IMR-90 (cell line): ENCODE results near the gene SNRNP25. TPM values are rescaled to one million over a fixed set of nuclear protein-coding genes. Genes with fewer than 3 reads are reported as not detected.

Experiments used
- ATAC-seq: fragments of 200-7000 bp; cut with Tn5 transposase; 2 replicates; pipeline ENCODE4 v1.9.1; 2020; ENCODE audit warnings: low read depth, mild to moderate bottlenecking, moderate library complexity
- BruUV-seq: library from RNA; stranded (reverse); fragments of 400-500 nt; replicated peaks from 2 replicates; lab custom pipeline; 2021; lab: Mats Ljungman, UMichigan
- CTCF ChIA-PET: fragments of 300-600 bp; formaldehyde crosslinking; extraction: SDS; loops from one replicate; lab custom pipeline; 2021; ENCODE audit warnings: antibody characterized with exemption; lab: Yijun Ruan, JAX
- POLR2A ChIA-PET: fragments of 300-600 bp; sonication (Branson Sonifier 250); formaldehyde crosslinking; loops from one replicate; lab custom pipeline; 2022; ENCODE audit warnings: antibody characterized with exemption; ENCODE audit not compliant: unreplicated experiment; lab: Charles Lee
- DNase-seq: peaks from one replicate; pipeline ENCODE4 v3.0.0; 2013
- H2AFZ ChIP-seq: replicated peaks from 2 replicates; pipeline ENCODE3; 2013; ENCODE audit warnings: low read length, mild to moderate bottlenecking; ENCODE audit not compliant: poor library complexity
- H2AK5ac ChIP-seq: 2 replicates; pipeline ENCODE4 v1.6.1; 2013; ENCODE audit warnings: low read depth, low read length, inconsistent platforms
- H2AK9ac ChIP-seq: replicated peaks from 2 replicates; pipeline ENCODE3; 2013; ENCODE audit warnings: mild to moderate bottlenecking, low read depth, low read length, moderate library complexity; ENCODE audit not compliant: poor library complexity
- H2BK120ac ChIP-seq: 2 replicates; pipeline ENCODE4 v1.6.1; 2013; ENCODE audit warnings: low read depth, low read length, inconsistent platforms
- H2BK15ac ChIP-seq: 3 replicates; pipeline ENCODE4 v1.6.1; 2013; ENCODE audit warnings: low read depth, low read length, inconsistent platforms
- H2BK20ac ChIP-seq: 2 replicates; pipeline ENCODE4 v1.6.1; 2013; ENCODE audit warnings: low read depth, mild to moderate bottlenecking, inconsistent platforms, low read length, moderate library complexity
- H2BK5ac ChIP-seq: 2 replicates; pipeline ENCODE4 v1.6.1; 2013; ENCODE audit warnings: mild to moderate bottlenecking, low read depth, low read length, inconsistent platforms; ENCODE audit not compliant: poor library complexity, severe bottlenecking
- H3K14ac ChIP-seq: replicated peaks from 2 replicates; pipeline ENCODE4 v1.6.1; 2013; ENCODE audit warnings: low read depth, low read length, inconsistent platforms
- H3K18ac ChIP-seq: 2 replicates; pipeline ENCODE4 v1.6.1; 2013; ENCODE audit warnings: low read depth, low read length, control low read depth
- H3K23ac ChIP-seq: 2 replicates; pipeline ENCODE4 v1.6.1; 2013; ENCODE audit warnings: low read depth, low read length, inconsistent platforms
- H3K27ac ChIP-seq: 2 replicates; pipeline ENCODE4 v1.5.1; 2013; ENCODE audit warnings: mild to moderate bottlenecking, control low read depth, low read length; ENCODE audit not compliant: insufficient read depth
- H3K27me3 ChIP-seq: 2 replicates; pipeline ENCODE4 v1.6.1; 2013; ENCODE audit warnings: low read length; ENCODE audit not compliant: control insufficient read depth, insufficient read depth
- H3K36me3 ChIP-seq: 2 replicates; pipeline ENCODE4 v1.6.1; 2013; ENCODE audit warnings: low read length, mixed read lengths; ENCODE audit not compliant: control insufficient read depth, insufficient read depth
- H3K4ac ChIP-seq: 2 replicates; pipeline ENCODE4 v1.6.1; 2013; ENCODE audit warnings: low read depth, low read length, inconsistent platforms
- H3K4me1 ChIP-seq: 2 replicates; pipeline ENCODE4 v1.6.1; 2013; ENCODE audit warnings: low read length, mixed read lengths; ENCODE audit not compliant: control insufficient read depth, insufficient read depth
- H3K4me2 ChIP-seq: 2 replicates; pipeline ENCODE4 v1.6.1; 2013; ENCODE audit warnings: low read depth, mild to moderate bottlenecking, control low read depth, low read length, moderate library complexity
- H3K4me3 ChIP-seq: 2 replicates; pipeline ENCODE4 v1.5.1; 2013; ENCODE audit warnings: low read depth, mild to moderate bottlenecking, control low read depth, low read length, moderate library complexity; ENCODE audit not compliant: insufficient read depth
- H3K56ac ChIP-seq: 2 replicates; pipeline ENCODE4 v1.6.1; 2013; ENCODE audit warnings: low read length, inconsistent platforms; ENCODE audit not compliant: insufficient read depth; ENCODE audit errors: extremely low read depth
- H3K79me1 ChIP-seq, 2 experiments: 2 replicates each; pipeline ENCODE4 v1.6.1; 2013; ENCODE audit warnings: low read length in 2 of 2, inconsistent platforms in 1 of 2, low read depth in 1 of 2
- H3K9ac ChIP-seq: 2 replicates; pipeline ENCODE4 v1.6.1; 2013; ENCODE audit warnings: low read depth, low read length, control low read depth
- H3K9me1 ChIP-seq: 2 replicates; pipeline ENCODE4 v1.6.1; 2013; ENCODE audit warnings: low read length, inconsistent platforms; ENCODE audit not compliant: insufficient read depth
- H3K9me3 ChIP-seq: 2 replicates; pipeline ENCODE4 v1.6.1; 2013; ENCODE audit warnings: low read length; ENCODE audit not compliant: control insufficient read depth, insufficient read depth
- H4K20me1 ChIP-seq: 2 replicates; pipeline ENCODE4 v1.6.1; 2013; ENCODE audit warnings: low read length, inconsistent platforms; ENCODE audit not compliant: insufficient read depth
- H4K5ac ChIP-seq: 2 replicates; pipeline ENCODE4 v1.6.1; 2013; ENCODE audit warnings: mild to moderate bottlenecking, low read depth, low read length, control low read depth
- H4K8ac ChIP-seq, 2 experiments: 2 replicates each; pipeline ENCODE4 v1.6.1; 2013; ENCODE audit warnings: low read depth in 2 of 2, low read length in 2 of 2, control low read depth in 1 of 2, inconsistent platforms in 1 of 2
- H4K91ac ChIP-seq: 2 replicates; pipeline ENCODE4 v1.6.1; 2013; ENCODE audit warnings: low read depth, low read length, inconsistent platforms; ENCODE audit not compliant: insufficient read depth
- FOS ChIP-seq: fragments of 150-350 bp; IDR thresholded peaks from 2 replicates; pipeline ENCODE4 v1.6.1; 2016; ENCODE audit warnings: low read depth, low read length
- MAFK ChIP-seq: IDR thresholded peaks from 2 replicates; pipeline ENCODE4 v1.6.1; 2012; ENCODE audit warnings: low read depth, low read length, improper control_type of control experiment
- MXI1 ChIP-seq: IDR thresholded peaks from 2 replicates; pipeline ENCODE4 v1.6.1; 2012; ENCODE audit warnings: low read depth, mild to moderate bottlenecking, low read length, moderate library complexity, borderline replicate concordance
- NFE2L2 ChIP-seq: fragments of 150-350 bp; IDR thresholded peaks from 2 replicates; pipeline ENCODE4 v1.6.1; 2016; ENCODE audit warnings: low read depth, mild to moderate bottlenecking, low read length
- USF2 ChIP-seq: fragments of 150-350 bp; IDR thresholded peaks from 2 replicates; pipeline ENCODE4 v1.6.1; 2017; ENCODE audit warnings: mild to moderate bottlenecking, antibody characterized with exemption, low read length, low read depth
- WGBS, 2 experiments: methylation state at CpG; one replicate each; pipeline versions ENCODE4 v1.1.5 to v1.1.7; 2013; ENCODE audit warnings: missing lambda C conversion rate in 2 of 2; ENCODE audit not compliant: insufficient read length in 1 of 2; ENCODE audit errors: extremely low coverage in 2 of 2; 5-methylcytosine and 5-hydroxymethylcytosine counted together
- dilution Hi-C: fragments of 300-500 bp; cut with HindIII; formaldehyde crosslinking; loops from one replicate; pipeline ENCODE4 v1.14.3; 2018; ENCODE audit warnings: low sequenced_read_pairs; ENCODE audit not compliant: unreplicated experiment
- in situ Hi-C: fragments of 300-500 bp; cut with MboI; formaldehyde crosslinking; loops from 3 replicates; pipeline ENCODE4 v1.14.3; 2019; ENCODE audit warnings: low sequenced_read_pairs, inconsistent platforms, mixed read lengths
- intact Hi-C: fragments of 100-400 bp; cut with micrococcal nuclease; formaldehyde crosslinking; loops from 2 replicates; pipeline ENCODE4 v1.10.0; 2022
- polyA plus RNA-seq, 3 experiments: library from polyadenylated mRNA; depleted of rRNA; stranded (reverse); fragments of >200 nt; gene quantifications; 2 replicates each; pipeline ENCODE4 v1.2.3, GENCODE V29; 2012; ENCODE audit warnings: low replicate concordance in 1 of 3
- total RNA-seq: library from RNA; depleted of rRNA; stranded (reverse); fragments of >200 nt; gene quantifications from 2 replicates; pipeline ENCODE4 v1.2.3, GENCODE V29; 2012
- TF ChIP-seq, protein P1 (sequence below): fragments of 150-350 bp; IDR thresholded peaks from 2 replicates; pipeline ENCODE4 v1.6.1; 2016; ENCODE audit warnings: low read depth, mild to moderate bottlenecking, low read length, moderate library complexity, borderline replicate concordance

The SNRNP25 gene
- total and polyA plus RNA-seq, 2 of the 4 experiments (the other 2 are of a cell fraction) = 67.2 to 88.0 TPM

- no peak for TF ChIP-seq FOS
- no peak for TF ChIP-seq MAFK
- no peak for TF ChIP-seq NFE2L2
- no peak for TF ChIP-seq MXI1
- TF ChIP-seq, protein P1, sequence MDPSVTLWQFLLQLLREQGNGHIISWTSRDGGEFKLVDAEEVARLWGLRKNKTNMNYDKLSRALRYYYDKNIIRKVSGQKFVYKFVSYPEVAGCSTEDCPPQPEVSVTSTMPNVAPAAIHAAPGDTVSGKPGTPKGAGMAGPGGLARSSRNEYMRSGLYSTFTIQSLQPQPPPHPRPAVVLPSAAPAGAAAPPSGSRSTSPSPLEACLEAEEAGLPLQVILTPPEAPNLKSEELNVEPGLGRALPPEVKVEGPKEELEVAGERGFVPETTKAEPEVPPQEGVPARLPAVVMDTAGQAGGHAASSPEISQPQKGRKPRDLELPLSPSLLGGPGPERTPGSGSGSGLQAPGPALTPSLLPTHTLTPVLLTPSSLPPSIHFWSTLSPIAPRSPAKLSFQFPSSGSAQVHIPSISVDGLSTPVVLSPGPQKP = no peak
- no peak for TF ChIP-seq USF2
- intact Hi-C loops = no loop called here
- H3K79me1 ChIP-seq = peaks cover 13 to 65% of the 10 kb centered on the region in 2 experiments; a peak in 3 of 4 replicates
- ATAC-seq = no peak
- H2BK15ac ChIP-seq = no peak overlapping the region
- no peak overlapping the region for H3K23ac ChIP-seq
- H4K8ac ChIP-seq = no peak overlapping the region
- POLR2A ChIA-PET = no interaction called here
- H3K9ac ChIP-seq = no peak overlapping the region
- no peaks in the 10 kb centered on the region for H3K27me3 ChIP-seq
- H3K4me1 ChIP-seq = peaks cover 10% of the 10 kb centered on the region
- no peak overlapping the region for H2AK5ac ChIP-seq
- H4K5ac ChIP-seq = no peak overlapping the region
- H3K4me3 ChIP-seq = no peak overlapping the region
- no peak overlapping the region for H3K4ac ChIP-seq
- 0 out of 2 replicates have a peak, but pooled peaks cover 3% of the 10 kb centered on the region for H3K9me1 ChIP-seq
- no peak overlapping the region for H3K4me2 ChIP-seq
- in situ Hi-C loops = no loop called here
- H2AK9ac ChIP-seq = no peak overlapping the region
- peaks cover 68% of the 10 kb centered on the region for H3K36me3 ChIP-seq
- no peak overlapping the region for H2BK5ac ChIP-seq
- no peak overlapping the region for H3K27ac ChIP-seq
- BruUV-seq = no TSS peak
- H2BK20ac ChIP-seq = no peak overlapping the region
- no peak overlapping the region for H2AFZ ChIP-seq
- 94% methylated on average over 6 of the region's 30 CpGs; no CpG with 5 or more reads in 1 of the 2 experiments for WGBS, 2 experiments
- H3K9me3 ChIP-seq = no peaks in the 10 kb centered on the region
- no peak overlapping the region for H3K18ac ChIP-seq
- dilution Hi-C loops = no loop called here
- H4K91ac ChIP-seq = no peak overlapping the region
- H3K14ac ChIP-seq = no peak overlapping the region
- CTCF ChIA-PET = no interaction called here
- no peak for DNase-seq
- H2BK120ac ChIP-seq = no peak overlapping the region
- no peak overlapping the region for H3K56ac ChIP-seq
- H4K20me1 ChIP-seq = peaks cover 21% of the 10 kb centered on the region
Measured at GRCh38 chr16:89391-90302, 36.0 kb downstream of the SNRNP25 start.
